Measurements from ENCODE around the gene KIR2DL3.

DNA sequence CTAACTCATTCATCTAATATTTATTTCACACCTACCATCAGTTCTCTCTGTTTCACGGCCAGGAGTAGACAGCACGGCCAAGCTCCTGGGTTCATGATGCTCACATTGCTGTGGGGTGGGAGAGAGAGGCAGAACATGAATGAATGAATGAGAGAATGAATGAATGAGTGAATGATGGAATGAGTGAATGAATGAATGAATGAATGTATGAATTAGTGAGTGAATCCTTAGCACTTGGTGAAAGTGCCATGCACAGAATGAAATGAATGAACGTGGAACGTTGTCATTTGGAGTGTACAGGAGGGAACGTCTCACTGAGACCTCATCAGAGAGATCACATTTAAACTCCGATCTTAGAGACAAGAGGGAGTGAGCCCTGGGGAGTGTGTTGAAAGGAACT lies 53.2 kb downstream of the KIR2DL3 start:
- TF ChIP-seq POLR2A (IDR thresholded peaks at IDR 0.05; ENCODE audit: low read length), result no peak
- TF ChIP-seq GATA1 (IDR thresholded peaks at IDR 0.05; ENCODE audit: low read depth, low read length), result no peak

Data from erythroblast (primary cell).